H4 (cell line): Measurements from ENCODE around the gene GAS1. TPM values are rescaled to one million over a fixed set of nuclear protein-coding genes. Genes with fewer than 3 reads are reported as not detected.

Source experiments
- DNase-seq: peaks from one replicate; pipeline ENCODE4 v3.0.0-alpha.2; 2015; ENCODE audit warnings: low spot score
- total RNA-seq: library from RNA; depleted of rRNA; stranded (reverse); fragments of >200 nt; shearing (Covaris generic); gene quantifications from 2 replicates; pipeline ENCODE4 v1.2.3, GENCODE V29; 2014

The GAS1 gene
- total RNA-seq, 1 experiment from 2014 or later = 5.7 TPM

DNA sequence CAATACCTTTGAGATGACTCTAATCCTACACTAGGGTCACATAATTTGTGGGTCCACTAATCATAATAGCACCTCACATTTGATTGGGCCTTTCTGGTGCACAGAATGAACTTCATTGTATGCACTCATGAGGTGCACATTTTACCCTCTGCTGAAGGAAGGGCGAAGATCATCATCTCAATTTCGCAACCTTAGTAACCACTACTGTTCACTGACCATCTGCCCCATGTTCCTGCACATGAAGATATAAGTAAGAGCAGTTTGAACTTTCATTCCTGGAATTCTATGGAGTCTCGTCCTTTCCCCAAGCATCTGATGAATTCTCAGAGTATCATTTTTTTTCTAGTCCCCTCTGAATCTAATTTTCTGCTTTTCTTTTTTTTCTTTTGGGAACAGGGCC, 21.2 kb downstream of the GAS1 start:
- DNase-seq = no peak

DNA sequence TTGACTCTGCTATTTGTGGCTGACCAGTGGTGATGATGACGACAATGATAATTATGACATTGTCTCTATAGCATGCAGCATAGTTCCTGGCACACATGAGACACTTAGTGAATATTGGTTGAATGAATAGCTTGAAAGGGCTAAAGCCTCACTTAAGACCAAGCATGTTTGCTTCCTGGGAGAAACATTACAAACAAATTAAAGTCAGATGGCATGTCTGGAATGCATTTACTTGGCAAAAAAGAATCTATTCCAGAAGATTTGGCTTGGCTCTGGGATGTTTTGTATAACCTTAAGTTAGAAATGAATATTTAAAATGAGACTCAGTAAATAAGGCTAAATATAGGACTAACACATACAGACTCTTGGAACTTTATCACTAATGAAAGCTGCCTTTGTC, 21.6 kb downstream of the GAS1 start:
- no peak for DNase-seq

DNA sequence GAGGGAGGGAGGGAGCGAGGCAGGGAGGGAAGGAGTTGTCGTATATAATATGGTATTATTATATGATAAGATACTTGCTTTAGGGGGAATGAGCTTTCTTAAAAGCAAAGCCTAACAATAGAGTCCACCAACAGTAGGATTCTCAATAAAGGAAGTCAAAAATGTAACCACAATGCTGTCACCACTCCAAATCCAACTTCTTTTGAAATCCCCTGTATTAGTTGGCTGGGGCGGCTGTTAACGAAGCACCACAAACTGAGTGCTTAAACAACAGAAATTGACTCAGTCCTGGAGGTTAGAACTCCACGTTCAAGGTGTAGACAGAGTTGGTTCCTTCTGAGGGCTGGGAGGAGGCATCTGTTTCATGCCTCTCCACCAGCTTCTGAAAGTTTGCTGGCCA, 23.1 kb downstream of the GAS1 start:
- DNase-seq = no peak

DNA sequence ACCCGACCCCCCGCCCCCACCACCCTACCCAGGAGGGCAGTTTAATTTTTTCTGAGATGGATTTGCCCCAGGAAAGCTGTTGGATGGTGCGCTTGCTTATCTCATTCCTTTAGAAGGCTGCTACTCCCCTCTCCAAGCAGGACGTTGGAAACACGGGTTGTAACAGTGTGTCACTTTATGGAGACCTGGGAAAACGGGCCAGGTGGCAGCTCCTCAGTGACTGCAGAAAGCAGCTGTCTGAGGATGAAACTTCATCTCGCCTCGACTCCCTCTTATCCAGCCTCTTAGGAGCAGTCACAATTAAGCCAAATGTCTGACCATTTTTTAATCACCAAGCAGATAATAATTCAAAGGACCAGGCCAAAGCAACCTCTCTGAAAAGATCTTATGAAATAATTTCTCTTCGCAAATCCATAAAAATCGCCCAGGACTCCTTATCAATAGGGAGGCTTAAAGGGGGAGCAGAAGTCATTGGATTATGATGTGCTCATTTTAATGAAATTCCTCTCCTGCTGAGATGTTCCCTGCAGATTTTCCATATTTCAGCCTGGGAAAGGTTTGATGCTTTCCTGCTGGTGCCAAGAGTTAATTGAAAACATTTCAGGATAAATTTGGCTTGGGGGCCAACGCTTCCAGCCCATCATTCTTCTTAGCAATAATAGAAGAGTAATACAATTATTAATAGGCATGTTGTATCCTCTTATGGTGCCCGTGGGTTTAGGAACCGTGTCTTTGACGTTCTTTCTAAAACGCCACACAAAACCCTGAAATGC, 26.0 kb downstream of the GAS1 start:
- DNase-seq = no peak

DNA sequence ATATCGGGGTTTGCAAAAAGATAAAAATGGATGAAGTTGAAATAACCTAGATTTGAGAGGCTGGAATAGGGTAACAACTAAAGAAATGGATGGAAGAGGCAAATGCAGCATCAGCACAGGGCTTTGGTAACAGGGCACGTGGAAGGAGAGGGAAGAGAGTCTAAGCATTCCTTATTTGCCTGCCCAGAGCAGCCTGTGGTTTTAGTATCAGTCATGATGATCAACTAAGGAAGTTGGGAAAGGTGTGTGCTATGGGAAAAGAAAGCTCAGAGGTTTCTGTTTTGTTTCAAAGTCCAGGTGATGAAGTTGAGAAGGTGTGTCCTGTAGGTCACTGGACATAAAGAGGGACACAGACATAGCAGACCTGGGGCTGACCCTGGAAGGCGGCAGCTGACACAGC, 28.8 kb downstream of the GAS1 start:
- DNase-seq = no peak

DNA sequence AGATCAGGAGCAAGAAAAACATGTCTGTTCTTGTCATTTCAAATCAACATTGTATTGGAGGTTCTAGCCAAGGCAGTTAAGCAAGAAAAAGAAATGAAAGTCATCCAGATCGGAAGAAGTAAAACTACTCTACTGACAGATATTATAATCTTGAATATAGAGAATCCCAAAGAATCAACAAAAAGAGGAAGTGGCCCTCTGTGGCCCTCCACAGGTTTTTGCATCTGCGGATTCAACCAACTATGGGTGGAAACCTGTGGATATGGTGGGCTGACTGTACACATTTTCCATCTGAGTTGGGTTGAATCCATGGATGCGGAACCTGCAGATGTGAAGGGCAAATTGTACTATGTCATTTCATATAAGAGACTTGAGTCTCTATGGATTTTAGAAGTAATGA, 35.1 kb downstream of the GAS1 start:
- DNase-seq = no peak

- no peak for DNase-seq
Observed at GRCh38 chr9:86909388-86909787, 37.9 kb downstream of the GAS1 start.

GRCh38 chr9:86908261-86908660, 39.0 kb downstream of the GAS1 start:
- no peak for DNase-seq

GRCh38 chr9:86907346-86907745, 40.0 kb downstream of the GAS1 start:
- DNase-seq = no peak

DNA sequence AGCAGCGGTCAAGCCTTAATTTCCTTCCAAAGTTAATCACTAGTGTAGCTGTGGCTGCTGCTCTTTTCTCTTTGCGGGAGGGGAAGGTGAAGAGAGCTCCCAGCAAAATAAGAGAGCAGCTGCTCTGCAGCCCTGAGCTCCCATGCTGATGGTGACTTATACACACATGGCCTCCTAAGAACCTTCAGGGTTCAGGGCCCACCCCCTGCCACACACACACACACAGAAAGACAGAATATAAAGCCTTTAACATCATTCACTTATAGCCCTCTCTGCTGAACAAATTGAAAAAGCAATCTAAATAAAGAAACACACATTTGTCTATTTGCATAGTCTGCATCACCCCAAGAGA, 43.6 kb downstream of the GAS1 start:
- no peak for DNase-seq

DNA sequence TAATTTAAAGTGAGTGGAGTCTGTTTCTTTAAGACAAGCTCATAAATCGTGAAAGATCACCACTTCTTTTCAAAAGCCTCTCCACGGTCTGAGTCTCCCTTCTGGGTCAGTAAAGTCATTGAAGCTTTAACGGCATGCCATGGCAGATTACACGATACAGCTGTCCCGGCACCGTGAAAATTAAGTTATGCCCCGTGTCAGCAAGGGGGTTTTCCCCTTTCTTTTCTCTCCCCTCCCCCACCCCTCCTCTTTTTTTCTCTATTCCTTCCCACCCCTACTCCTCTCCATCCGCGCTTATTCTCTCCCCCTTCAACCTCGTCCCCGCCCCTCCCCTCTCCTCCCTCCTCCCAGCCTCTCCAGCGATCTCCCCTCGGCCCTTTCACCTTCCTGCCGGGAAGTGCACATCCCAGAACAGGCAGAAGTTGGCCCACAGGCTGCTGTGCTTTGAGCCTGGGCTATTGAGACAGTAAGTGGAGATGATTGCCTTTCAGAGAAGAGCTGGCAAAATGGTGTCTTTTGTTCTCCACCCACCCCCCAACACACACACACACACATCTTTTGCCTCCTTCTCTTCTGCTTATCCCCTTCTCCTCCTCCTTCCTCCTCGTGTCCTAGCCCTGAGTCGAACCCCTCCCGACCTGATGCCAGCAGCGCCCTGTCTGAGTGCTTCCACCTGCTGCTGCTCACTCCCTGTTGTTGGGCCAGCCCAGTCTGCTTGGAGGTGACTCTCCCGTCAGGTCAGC, 44.1 kb downstream of the GAS1 start:
- DNase-seq = no peak

DNA sequence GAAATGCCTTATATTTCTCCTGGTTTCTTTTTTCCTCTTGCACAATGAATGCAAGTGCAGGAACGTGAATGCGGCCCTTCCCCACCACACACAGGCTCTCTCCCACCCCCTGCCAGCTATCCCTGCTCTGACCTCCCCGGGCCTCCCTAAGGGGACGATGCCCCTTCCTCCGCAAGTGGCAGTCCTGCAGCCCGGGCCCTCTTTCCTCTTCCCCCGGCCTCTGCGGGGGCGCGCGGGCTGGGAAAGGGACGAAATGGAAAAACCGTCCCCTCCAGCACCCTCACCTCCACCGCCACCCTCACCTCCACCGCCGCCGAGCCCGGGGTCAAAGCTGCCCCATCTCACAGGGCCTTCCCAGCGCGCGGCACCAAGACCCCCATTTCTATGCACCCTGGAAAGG, 44.7 kb downstream of the GAS1 start:
- no peak for DNase-seq

DNA sequence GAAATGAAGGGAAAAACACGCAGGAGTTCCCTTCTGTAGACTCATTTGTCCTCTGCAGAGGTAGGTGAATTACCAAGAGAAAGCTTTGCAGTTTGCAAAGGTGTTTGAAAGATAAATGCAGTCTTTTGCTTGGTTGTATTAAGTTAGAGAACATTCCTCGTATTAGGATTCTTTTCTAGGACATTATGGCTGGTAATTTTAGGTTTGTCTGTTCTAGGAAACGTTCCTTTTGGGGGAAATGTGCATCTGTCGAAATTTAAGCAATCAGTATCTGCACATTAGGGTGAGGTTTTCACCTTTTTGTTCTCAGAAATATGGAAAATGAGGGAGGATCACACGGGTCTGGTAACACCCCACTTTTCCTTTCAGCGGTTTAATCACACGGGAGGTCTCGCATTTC, 45.1 kb downstream of the GAS1 start:
- no peak for DNase-seq

- DNase-seq = no peak
Observed at GRCh38 chr9:86901511-86901910, 45.8 kb downstream of the GAS1 start.
